Measurements from ENCODE around the gene ALK.

ALK gene

DNA sequence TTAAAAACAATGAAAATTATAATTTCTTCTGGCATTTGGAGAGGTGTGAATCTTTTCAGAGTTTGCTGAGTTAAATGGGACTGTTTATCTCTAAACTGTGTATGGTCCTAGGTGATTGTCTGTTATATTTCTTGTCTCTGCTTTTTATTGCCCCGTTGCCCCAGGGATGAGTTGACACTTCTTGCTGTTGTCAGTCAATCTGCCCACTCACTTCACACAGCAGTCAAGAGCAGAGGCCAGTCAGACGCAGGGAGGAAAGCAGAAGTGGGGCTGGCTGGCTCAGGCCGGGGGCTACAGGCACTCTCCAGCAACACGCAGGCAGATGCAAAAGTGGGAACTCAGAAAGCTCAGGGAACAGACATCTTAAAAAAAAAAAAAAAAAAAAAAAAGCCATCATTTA is 441.0 kb downstream of the ALK start:
- no peak for DNase-seq

GRCh38 chr2:29479401-29479800 is 442.0 kb downstream of the ALK start:
- DNase-seq, result no peak

DNA sequence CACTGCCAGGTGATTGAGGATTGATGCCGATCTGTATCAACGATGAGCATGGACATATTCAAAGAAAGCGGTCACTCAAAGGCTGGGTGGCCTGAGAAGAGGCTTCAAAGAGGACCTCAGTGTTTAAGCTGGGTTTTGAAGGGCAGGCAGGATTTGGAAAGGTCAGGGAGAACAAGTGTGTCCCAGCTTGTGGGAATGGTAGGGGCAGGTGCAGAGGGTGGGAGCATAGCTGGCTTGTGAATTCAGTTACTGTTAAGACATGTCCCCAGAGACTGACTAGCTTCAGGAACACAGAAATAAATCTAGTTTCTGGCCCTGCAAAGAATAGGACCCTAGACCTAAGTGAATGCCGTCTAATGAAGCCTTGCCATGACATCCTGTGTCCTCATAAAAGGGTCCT is 442.7 kb downstream of the ALK start:
- no peak for DNase-seq

DNA sequence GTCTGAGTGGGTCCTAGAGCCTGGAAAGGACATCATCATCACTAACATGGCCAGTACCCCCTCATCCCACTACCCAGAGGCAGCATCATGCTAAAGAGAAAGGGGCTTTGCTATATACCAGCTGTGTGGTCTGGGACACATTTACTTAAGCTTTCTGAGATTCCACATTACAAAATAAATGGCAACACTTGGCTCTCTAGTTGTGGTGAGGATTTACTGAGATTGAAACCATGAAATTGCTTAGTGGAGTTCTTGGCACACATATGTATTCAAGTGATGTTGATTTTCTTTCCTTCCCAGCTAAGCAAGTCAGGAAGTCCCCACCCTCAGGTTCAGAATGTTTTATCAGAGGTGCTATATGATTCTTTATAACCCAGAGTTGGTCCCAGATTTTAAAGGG is 444.2 kb downstream of the ALK start:
- no peak for DNase-seq

DNA sequence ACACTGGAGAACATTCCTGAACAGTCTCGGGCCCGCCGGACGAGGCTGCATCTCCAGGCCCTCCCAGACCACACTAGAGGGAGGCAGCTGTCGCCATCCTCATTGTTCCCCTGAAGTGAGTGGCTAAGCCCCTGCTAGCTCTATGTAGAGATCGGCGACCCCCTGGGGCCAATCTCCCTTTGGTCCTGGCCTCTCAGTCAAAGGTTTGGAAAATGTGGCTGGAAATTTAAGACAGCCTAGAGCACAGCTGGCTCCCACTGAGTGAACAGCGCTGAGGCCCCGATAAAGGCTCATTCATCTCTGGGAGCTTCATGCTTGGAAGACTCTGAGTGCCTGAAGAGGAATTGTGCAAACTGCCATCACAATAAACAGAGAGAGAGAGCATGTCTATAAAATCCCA is 445.9 kb downstream of the ALK start:
- DNase-seq, result no peak

- DNase-seq, result no peak
These were observed 451.4 kb downstream of the ALK start for GRCh38 chr2:29469961-29470360.

- DNase-seq, result no peak
These were observed 451.9 kb downstream of the ALK start for GRCh38 chr2:29469516-29469915.

GRCh38 chr2:29463181-29463900 is 458.0 kb downstream of the ALK start:
- no peak for DNase-seq

DNA sequence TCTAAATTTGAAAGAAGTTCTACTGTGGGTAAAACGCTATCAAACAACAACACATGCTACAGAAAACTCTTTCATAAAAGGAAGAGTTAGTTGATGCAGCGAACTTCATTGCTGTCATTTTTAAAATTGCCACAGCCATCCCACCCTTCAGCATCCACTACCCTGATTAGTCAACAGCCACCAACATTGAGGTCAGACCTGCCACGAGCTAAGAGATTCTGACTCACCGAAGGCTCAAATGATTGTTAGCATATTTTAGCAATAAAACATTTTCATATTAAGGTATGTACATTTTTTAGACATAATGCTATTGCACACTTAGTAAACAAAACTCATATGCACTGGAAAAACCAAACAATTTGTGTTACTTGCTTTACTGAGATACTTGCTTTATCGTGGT is 459.1 kb downstream of the ALK start:
- DNase-seq, result no peak

DNA sequence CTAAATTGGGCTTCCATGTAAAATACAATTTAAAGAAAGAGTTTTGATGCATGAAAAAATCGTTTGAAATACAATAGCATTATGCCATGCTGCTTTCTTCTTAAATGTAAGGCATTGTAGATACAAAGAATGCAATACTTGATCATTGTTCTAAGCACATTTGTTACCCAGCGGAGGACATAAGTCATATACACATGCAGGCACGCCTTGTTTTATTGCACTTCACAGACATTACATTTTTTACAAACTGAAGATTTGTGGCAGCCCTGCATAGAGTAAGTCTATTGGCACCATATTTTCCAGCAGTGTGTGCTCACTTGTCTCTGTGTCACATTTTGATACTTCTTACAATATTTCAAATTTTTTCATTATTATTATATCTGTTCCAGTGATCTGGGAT is 461.2 kb downstream of the ALK start:
- DNase-seq, result no peak

DNA sequence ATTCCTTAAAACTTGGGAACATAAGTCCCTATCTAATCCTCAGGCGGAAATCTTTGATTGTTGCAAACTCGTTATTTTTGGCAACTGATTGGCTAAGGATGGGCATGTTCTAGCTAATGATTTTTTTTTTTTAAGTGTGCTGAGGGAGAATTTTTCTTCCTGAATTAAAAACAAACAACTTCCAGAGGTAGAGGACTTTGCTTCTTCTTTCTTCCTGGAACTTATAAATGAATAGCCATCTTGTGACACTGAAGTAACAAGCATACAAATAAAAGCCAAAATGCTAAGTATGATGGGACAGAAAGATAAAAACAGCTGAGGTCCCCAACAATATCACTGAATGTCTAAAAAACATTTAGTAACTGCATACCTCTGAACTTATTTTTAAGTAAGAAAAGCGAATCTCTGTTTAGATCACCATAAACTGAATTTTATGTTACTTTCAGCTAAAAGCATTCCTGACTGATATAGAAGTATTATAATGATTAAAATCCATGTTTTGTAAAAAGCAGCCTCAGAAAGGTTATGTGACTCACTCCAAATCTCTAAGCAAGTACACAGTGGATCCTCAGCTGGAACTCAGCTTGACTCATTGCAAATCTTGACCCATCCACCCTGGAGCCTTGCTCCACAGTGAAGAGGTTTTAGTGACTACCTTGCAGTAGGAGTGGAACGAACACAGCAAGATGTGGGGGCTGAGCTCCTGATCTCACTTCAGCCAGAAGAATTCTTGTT is 461.8 kb downstream of the ALK start:
- DNase-seq, result no peak

DNA sequence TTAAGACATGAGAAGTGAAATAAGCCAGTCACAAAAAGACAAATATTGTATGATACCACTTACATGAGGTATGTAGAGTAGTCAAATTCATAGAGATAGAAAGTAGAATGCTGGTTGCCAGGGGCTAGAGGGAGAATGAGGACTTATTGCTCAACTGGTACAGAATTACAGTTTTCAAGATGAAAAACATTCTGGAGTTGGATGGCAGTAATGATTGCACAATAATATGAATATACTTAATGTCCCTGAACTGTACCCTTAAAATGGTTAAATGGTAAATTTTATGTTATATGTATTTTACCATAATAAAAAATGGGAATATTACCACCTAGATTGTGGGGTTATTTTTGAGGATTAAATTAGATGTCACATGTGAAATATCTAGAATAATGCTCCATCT is 465.0 kb downstream of the ALK start:
- no peak for DNase-seq

DNA sequence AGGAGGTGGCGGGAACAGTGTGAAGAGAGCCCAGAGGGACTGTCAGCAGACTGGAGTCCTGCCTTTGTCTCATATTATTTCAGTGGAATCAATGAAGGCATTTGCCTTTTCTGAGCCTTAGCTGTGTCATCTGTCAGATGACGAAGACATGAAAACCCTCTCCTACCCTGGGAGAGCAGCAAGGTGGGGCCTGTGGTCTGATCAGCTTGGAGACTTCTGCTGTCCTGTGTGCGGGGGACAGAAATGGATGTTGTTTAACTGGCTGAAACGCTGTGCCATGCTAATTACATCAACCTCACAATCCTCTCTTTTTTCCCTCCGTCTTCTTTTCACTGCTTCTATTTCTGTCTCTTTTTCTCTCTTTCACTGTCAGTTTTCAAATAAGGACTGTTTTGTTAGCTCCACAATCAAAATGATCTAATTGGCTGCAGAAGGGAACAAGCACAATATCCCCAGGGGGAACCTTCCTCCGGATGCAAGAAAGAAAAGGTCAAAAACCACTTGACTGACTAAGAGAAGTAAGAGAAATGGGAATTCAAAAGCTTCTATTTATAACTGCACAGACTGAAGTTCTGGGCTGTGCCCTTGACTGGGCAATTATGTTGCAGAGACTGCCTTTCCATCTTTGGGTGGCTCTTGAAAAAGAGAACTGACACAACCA is 466.1 kb downstream of the ALK start:
- DNase-seq, result no peak

DNA sequence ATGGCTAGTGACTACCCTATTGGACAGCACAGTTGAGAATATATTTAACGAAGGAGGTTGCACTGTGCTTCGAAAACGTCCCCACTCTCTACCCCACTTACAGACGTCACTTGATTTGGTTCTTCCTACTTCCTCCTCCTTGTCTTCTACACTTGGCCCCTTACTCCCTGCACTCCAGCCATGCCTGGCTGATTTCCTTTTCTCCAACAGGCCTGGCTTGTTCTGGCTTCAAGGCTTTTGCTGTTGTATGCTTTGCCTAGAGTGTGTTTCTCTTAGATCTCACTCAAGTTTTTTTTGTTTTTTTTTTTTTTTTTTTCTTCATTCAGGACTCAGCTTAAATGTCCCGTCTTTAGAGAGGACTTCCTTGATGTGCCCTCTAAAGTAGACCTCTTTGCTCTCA is 469.4 kb downstream of the ALK start:
- no peak for DNase-seq

GRCh38 chr2:29450596-29451222 is 470.7 kb downstream of the ALK start:
- DNase-seq, result no peak

DNA sequence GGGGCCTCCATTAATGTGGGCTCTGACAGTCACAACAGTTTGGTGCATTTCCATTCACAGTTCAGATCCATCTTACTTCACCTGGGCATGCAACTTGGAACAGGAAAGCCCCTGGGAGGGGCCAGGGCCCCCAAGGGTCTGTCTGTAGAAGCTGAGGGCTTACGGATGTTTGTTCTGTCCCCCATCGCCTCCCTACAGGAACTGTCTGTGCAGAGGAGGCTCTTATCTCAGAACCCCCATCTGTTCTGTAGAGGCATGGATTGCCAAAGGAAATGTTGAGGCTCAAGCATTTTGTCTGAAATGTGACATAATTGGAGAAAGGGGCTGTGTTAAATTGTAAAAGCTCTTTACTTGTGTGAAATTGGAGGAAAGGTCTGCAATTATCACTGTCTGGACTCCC is 471.9 kb downstream of the ALK start:
- no peak for DNase-seq

- no peak for DNase-seq
These were observed 473.2 kb downstream of the ALK start for GRCh38 chr2:29448096-29448688.

GRCh38 chr2:29447513-29447912 is 473.9 kb downstream of the ALK start:
- no peak for DNase-seq

DNA sequence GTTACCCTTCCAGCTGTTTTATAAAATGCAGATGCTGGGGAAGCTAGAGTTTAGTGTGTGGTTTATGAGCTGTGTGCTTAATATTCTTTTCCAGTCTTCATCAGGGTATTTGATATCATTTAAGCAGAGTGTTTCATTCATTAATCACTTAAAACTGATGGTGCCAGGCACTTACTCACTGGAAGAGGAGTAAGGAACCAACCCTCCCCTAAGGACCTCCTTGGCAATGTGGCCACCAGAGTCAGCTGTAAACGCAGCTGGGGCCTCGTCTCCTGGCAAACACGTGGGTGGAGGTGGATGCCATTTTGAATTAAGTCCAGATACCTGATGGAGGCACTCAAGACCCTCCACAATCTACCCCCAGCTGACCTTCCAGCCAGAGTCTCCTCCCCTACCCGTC is 474.5 kb downstream of the ALK start:
- DNase-seq, result no peak

DNA sequence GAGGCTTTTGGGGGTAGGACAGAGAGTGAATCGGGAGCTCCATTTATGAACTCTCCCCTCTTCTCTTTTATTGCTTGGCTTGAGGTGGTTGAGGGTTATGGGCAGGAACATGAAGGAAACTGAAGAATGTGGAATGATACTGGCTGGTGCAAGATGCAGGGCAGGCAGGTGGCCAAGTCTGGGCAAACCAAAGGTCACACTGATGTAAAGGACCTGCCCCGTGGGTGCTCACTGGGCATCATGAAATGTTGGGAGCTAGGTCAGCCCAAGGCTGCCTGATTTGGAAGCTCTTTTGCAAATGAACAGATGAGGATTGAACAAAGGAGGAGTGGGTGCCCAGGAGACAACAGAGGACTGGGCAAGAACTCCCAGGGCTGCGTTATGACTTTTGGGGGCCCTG is 477.2 kb downstream of the ALK start:
- no peak for DNase-seq

GRCh38 chr2:29443627-29444026 is 477.8 kb downstream of the ALK start:
- DNase-seq, result no peak

DNA sequence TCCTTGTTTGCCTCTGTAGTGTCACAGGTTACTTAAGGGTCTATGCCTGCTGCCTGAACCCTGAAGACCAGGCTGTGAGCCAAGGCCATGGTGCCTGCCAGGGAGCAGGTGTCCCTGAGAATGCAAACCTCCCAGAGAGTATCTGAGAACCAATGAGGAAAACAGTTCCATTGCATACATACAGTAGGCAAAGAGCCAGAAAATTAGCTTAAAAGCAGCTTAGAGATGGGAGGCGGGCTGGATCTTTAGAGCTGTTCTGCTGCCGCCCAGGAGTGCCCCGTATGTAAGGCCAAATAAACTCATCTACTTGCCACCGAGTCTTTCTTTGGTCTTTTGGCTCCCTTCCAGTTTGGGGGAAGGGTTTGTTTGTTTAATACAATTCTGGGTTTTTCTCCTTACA is 478.2 kb downstream of the ALK start:
- no peak for DNase-seq

DNA sequence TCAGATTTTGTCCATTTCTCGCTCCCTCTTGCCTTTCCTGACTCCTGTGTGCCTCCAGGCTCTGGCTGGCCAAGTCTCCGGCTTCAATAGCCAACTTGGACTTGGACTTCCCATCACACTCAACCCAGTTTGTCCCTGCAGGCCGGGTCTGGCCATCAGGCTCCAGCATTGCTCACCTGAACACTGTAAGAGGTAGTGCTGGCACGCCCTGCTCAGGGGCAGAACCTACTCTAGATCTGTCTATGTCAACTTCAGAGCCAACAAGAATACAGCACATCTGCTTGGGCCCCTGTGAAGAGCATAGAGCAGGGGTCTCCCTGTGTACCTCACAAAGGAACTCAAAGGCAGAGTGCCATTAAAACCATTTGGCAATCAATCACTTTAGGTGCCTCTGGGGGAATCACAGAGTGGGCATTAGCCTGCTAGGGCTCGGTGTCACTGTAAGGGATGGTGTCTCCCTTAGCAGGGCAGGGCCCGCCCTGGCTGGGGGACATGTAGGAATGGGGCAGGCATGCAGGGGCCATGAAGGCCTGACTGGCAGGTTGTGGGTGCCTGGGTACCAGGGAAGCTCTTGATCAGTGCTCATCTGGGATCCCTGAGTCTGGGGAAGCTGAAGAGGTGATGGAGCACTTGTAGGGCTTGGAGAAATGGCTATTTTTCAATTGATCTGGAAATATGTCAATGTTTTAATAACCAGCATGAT is 480.3 kb downstream of the ALK start:
- no peak for DNase-seq

All from activated naive CD4-positive, alpha-beta T cell treated with anti-CD3 and anti-CD28 coated beads, Interleukin-2, amount 50 U/mL, for 16 hours (primary cell).